KOPT-K1 (cell line): Measurements from ENCODE around the gene CHP1.
"Not testable (repeated sequence)": the region's sequence is repeated elsewhere in the genome, so short reads cannot be mapped to it uniquely, and the experiment has no call there.

Experiments used
- H3K27ac ChIP-seq: fragments of 200-600 bp; sonication (generic); 2 replicates; pipeline ENCODE4 v1.5.1; 2016; ENCODE audit warnings: antibody characterized with exemption, mild to moderate bottlenecking, low read depth, low read length; ENCODE audit not compliant: poor library complexity, severe bottlenecking
- H3K36me3 ChIP-seq: fragments of 200-600 bp; sonication (generic); 2 replicates; pipeline ENCODE4 v1.5.1; 2017; ENCODE audit warnings: antibody characterized with exemption, mild to moderate bottlenecking, low read length, moderate library complexity; ENCODE audit not compliant: insufficient read depth
- H3K9me3 ChIP-seq: fragments of 200-600 bp; sonication (generic); 2 replicates; pipeline ENCODE4 v1.5.1; 2017; ENCODE audit warnings: antibody characterized with exemption, low read length, mild to moderate bottlenecking; ENCODE audit not compliant: insufficient read depth, poor library complexity, severe bottlenecking

CHP1 gene

DNA sequence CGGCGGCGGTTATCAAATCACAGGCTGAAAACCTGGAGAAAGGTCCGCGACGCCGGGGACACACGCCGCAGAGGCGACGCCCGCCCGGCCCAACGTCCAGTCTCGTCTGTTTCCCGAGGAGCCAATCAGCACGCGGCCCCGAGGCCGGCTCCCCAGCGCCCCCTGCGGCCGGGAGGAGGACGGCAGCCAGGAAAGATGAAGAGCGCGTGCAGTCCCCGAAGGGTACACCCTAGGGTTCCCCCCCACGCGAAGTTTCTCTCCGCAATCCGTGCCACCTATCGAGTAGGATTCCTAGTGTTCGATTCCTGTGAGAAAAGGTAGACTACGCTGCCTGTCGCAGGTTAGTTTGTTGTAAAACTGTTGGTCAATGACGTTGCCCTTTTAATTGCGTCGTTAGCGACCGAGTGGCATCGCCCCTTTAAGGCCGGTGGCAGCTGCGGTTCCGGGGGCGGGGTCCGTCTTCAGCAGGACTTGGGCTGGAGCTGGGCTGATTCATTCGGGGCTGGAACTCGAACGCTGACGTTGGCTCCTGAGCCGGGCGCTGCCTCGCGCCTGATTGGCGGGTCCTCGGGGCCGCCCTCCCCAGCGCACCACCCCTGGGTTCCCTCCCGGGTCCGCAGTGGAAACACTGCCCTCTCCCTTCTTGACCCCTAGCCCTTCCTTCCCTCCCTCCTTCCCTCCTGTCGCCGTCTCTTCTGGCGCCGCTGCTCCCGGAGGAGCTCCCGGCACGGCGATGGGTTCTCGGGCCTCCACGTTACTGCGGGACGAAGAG, at the start of gene CHP1, which contains the start of gene EXD1:
Gene CHP1, plus strand, starts transcription at position 619 of the 772 bp plus-strand sequence. Its CDS starts 115 bp downstream, at position 734.
Gene EXD1, minus strand, starts transcription at position 108 of the 772 bp plus-strand sequence. CDS start 4,182 bp downstream, outside the sequence.
- Histone ChIP-seq H3K36me3 (no peaks in the 10 kb centered on the region), H3K9me3 (no peaks in the 10 kb centered on the region), H3K27ac (peak within 1 kb of the TSS; percentile 71)

DNA sequence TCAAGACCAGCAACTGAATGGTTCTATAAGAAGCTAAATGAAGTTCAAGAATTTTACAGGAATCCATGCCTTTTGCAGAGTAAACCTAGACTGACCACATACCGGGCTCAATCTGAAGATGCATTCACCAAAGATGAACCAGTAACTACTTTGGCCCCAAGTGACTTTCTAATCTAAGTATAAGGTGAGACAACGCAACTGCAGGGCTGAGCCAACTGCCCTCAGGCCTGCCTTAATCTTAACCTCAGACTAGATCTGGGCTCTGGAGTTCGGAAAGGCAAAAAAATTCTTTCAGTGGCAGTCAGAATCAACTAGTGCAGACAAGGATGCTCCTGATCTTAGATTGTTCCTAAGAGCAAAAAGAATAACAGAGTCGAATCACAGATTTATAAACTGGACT, 48.8 kb upstream of the CHP1 start:
- Histone ChIP-seq H3K9me3 (no peaks in the 10 kb centered on the region), H3K27ac (no peak overlapping the region), H3K36me3 (no peaks in the 10 kb centered on the region)

DNA sequence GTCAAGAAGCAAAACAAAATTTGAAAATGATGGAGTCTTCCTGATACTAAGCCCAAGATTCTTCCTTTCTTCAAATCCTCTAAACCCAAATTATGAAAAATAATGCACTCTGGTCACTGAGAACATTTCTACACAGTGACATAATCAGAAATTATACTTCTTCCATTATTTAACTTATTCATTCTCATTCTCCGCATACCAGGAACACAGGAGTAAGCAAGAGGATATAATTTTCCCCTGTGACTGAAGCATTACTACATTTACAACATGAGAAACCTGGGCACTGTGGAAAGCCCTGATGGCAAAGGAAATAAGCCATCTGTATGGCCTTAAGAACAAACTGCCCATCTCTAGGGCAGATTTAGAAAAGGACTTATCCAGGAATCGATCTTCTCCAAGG, 47.5 kb upstream of the CHP1 start:
- Histone ChIP-seq H3K27ac (no peak overlapping the region), H3K9me3 (no peaks in the 10 kb centered on the region), H3K36me3 (no peaks in the 10 kb centered on the region)

- Histone ChIP-seq H3K36me3 (no peaks in the 10 kb centered on the region), H3K9me3 (no peaks in the 10 kb centered on the region), H3K27ac (no peak overlapping the region)
These were observed 36.6 kb upstream of the CHP1 start for GRCh38 chr15:41194444-41194843.

DNA sequence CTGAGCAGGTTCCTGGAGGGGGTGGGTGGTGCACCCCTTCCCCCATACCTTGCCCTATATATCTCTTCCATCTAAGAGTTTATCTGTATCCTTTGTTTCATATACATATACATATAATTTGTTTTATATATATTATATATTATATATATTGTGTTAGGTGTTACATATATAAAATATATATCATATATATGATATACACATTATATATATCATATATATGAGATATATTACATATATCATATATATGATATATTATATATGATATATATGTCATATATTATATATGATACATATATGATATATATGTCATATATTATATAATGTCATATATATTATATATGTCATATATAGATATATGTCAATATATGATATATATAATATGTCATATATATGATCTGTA, 31.6 kb upstream of the CHP1 start:
- H3K9me3 ChIP-seq: no peaks in the 10 kb centered on the region
- no peak overlapping the region for H3K27ac ChIP-seq
- H3K36me3 ChIP-seq: no peaks in the 10 kb centered on the region

- Histone ChIP-seq H3K27ac (no peak overlapping the region), H3K36me3 (no peaks in the 10 kb centered on the region), H3K9me3 (no peaks in the 10 kb centered on the region)
These were observed 27.7 kb upstream of the CHP1 start for GRCh38 chr15:41203395-41203794.

DNA sequence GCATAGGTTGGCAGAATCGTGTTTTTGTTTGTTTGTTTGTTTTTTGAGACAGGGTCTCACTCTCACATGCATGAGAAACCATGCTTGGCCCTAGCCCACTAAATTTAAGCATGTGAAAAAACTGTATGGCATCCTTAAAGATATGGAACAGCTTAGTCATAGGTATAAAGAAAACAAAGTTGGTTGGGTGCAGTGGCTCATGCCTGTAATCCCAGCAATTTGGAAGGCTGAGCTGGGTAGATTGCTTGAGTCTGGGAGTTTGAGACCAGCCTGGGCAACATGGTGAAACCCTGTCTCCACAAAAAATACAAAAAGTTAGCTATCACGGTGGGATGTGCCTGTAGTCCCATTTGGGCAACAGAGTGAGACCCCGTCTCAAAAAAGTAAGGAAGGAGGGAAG, 25.8 kb upstream of the CHP1 start:
- no peaks in the 10 kb centered on the region for H3K9me3 ChIP-seq
- H3K36me3 ChIP-seq: no peaks in the 10 kb centered on the region
- H3K27ac ChIP-seq: no peak overlapping the region

GRCh38 chr15:41207687-41208448, 23.2 kb upstream of the CHP1 start:
- Histone ChIP-seq H3K36me3 (no peaks in the 10 kb centered on the region), H3K27ac (no peak overlapping the region), H3K9me3 (no peaks in the 10 kb centered on the region)

DNA sequence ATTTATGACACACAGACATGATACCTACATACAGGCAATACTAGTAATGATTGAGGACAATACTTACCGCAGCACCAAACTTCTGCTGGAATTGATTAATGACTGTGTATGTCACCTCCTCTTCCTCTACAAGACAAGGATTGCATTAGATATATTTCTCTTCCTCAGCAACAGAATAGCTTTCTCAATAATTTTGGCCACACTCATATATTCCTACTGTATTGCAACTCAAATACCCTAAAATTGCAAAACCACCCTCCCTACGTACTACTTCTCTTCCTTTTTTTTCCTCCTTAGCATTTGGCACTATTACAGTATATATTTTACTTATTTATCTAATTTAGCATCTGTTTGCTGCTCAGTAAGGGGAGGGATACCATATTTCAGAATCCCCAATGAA, 15.4 kb upstream of the CHP1 start:
- Histone ChIP-seq H3K36me3 (no peaks in the 10 kb centered on the region), H3K9me3 (no peaks in the 10 kb centered on the region), H3K27ac (no peak overlapping the region)

DNA sequence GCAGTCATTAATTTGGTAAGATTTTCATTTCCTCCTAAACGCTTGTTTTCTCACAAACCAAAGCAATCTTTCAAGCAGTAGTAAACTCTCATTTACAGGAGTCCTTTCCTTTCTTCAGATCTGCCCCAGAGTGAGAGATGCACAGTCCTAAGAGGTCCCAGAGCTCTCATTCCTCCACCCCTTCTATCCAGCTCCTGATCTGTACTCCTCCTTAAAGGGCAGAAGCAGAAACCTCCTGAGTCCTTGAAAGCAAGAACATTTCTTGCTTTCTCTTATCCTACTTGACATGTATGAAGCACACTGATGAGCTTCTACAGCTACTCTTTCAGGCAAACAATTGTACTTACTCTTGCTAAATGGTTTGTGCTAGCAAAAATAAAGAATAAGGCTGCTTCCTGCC, 12.2 kb upstream of the CHP1 start:
- no peak overlapping the region for H3K27ac ChIP-seq
- no peaks in the 10 kb centered on the region for H3K36me3 ChIP-seq
- H3K9me3 ChIP-seq: no peaks in the 10 kb centered on the region

DNA sequence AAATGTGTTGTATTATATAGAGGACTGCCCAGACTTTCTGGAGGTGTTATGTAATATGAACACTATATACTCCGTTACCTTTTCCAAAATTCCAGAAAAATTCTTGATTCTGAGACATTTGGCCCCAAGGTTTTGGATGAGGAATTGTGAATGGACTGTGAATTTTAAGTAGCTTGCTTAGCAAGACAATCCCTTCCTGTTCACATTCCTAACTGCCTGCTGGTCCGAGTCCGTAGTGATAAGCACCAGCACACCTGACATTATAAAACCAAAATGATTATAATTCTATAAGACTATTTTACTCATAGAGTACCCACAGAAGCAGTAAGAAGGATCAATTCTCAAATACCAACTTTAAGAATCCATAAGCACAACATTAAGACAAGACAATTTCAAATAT, 11.7 kb upstream of the CHP1 start:
- Histone ChIP-seq H3K27ac (no peak overlapping the region), H3K36me3 (no peaks in the 10 kb centered on the region), H3K9me3 (no peaks in the 10 kb centered on the region)

GRCh38 chr15:41230345-41230649, 771 bp upstream of the CHP1 start:
- peak overlapping the region; percentile 71 for H3K27ac ChIP-seq
- H3K9me3 ChIP-seq: no peaks in the 10 kb centered on the region
- H3K36me3 ChIP-seq: no peaks in the 10 kb centered on the region

GRCh38 chr15:41231422-41232226, 556 bp downstream of the CHP1 start:
- H3K9me3 ChIP-seq: no peaks in the 10 kb centered on the region
- peak overlapping the region; percentile 71 for H3K27ac ChIP-seq
- H3K36me3 ChIP-seq: no peaks in the 10 kb centered on the region

DNA sequence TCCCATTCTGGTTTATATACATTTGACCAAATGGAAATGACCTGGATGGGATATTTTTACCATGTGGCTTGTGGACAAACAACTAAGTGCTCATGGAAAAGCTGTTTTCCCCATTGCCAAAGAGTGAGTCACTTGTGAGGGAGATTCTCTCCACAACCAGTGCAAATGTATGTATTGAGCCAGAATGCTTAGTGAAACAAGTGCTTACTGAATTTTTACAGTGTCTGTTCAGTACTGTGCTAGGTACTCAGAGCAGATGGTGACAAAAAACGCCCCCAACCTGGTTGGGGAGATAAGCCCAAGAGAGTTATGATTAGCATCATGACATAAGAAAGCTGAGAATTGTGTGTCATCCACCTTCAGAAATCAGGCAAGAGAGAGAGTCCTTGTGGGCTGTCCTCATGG, 2.3 kb downstream of the CHP1 start:
- H3K36me3 ChIP-seq: no peaks in the 10 kb centered on the region
- H3K27ac ChIP-seq: no peak overlapping the region
- H3K9me3 ChIP-seq: no peaks in the 10 kb centered on the region

DNA sequence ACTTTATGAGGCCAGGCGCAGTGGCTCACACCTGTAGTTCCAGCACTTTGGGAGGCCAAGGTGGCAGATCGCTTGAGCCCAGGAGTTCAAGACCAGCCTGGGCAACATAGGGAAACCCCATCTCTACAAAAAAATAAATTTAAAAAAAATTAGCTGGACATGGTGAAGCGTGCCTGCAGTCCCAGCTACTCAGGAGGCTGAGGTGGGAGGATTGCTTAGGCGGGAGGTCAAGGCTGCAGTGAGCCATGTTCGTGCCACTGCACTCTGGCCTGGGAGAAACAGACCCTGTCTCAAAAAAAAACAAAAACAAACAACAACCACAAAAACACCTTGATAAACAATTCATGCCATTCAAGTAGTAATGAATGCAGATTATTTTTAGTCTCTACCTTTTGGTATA, 4.2 kb downstream of the CHP1 start:
- not testable (repeated sequence) for H3K27ac ChIP-seq, H3K36me3 ChIP-seq, H3K9me3 ChIP-seq
